ENCODE data around the gene CCL1.

Gene CCL1

DNA sequence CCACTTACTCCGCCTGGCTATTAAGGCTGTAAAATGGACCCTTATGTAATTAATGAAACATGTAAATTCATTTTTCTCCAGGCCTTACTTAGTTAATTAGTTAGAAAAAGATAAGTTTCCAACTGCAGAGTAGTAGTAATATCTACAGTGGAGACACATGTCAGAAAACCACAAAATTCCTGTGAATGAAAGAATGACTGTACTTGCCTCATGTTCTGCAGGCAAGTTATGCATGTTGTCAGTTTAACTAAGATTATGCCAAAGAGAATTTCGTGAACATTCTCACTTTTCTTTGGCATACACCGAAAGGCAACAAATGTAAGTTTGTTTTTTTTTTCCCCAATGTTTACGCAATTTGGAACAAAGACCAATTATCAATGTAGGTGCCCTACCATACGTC is 16.8 kb upstream of the CCL1 start:
- no peaks in the 10 kb centered on the region for H3K36me3 ChIP-seq (ENCODE audit: control insufficient read depth, insufficient read depth, low read length)
- H3K4me3 ChIP-seq (ENCODE audit: low read depth, low read length): no peak overlapping the region
- H3K9ac ChIP-seq (ENCODE audit: low read depth, low read length): no peak overlapping the region
- no peaks in the 10 kb centered on the region for H3K4me1 ChIP-seq (ENCODE audit: control insufficient read depth, insufficient read depth, low read length)
- H3K27me3 ChIP-seq (ENCODE audit: control insufficient read depth, insufficient read depth, low read length): no peaks in the 10 kb centered on the region
- H3K9me3 ChIP-seq (ENCODE audit: control insufficient read depth, insufficient read depth, low read length): no peaks in the 10 kb centered on the region

DNA sequence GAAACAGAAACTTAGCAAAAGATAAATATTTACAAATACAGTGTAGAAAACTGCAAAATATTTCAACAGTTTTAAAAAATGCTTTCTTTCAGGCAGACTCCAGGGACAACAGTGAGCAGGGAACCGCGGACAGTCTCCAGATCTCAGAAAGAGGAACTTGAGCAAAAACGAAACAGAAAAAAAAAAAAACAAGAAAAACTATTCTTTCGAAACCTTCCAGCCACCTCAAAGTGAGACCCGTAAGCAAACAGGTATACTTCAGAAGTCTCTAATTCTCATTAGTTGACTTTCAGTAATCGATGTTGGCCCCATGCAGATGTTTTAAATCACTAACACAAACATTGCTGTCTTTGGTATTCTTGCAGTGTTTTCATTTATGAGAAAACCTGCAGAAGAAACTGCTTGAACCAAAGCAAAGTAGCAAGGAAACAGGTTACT is 15.7 kb upstream of the CCL1 start:
- Histone ChIP-seq H3K4me1 (ENCODE audit: control insufficient read depth, insufficient read depth, low read length) (no peaks in the 10 kb centered on the region), H3K36me3 (ENCODE audit: control insufficient read depth, insufficient read depth, low read length) (no peaks in the 10 kb centered on the region), H3K27me3 (ENCODE audit: control insufficient read depth, insufficient read depth, low read length) (no peaks in the 10 kb centered on the region), H3K9me3 (ENCODE audit: control insufficient read depth, insufficient read depth, low read length) (no peaks in the 10 kb centered on the region), H3K9ac (ENCODE audit: low read depth, low read length) (no peak overlapping the region), H3K4me3 (ENCODE audit: low read depth, low read length) (no peak overlapping the region)

DNA sequence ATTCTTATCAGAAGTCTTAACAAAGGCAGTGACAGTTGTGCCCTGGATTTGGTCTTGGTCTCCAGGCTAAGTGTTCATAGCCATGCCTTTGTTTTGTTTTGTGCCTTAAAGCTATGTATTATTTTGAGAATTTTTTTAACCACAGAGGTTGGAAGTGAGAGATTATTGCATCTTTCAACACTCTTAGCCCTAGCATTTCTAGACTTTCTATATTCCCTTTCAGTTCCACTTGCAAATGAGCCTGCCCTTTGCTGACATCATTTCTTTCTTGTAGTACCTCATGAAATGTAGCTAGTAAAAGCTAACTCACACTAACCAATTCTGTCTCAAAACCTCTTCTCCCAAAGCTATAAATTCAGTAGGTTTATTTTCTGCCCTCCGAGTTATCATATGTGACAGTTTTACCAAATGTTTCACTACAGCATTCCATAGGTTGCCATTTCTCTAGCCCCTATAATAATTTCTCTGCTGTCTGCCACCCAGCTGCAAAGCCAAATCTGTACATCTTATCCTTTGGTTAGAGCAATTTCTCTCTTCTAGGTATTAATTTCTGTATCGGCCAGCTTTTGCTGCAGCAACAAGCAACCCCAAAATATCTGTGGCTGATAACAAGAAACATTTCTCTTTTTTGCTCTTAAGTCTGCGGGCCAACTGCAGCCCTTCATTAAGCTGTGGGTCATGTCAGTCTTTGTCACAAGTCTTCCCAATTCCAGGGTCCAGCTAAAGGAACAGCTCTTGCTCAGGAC is 14.2 kb upstream of the CCL1 start:
- Histone ChIP-seq H3K9ac (ENCODE audit: low read depth, low read length) (no peak overlapping the region), H3K36me3 (ENCODE audit: control insufficient read depth, insufficient read depth, low read length) (no peaks in the 10 kb centered on the region)

DNA sequence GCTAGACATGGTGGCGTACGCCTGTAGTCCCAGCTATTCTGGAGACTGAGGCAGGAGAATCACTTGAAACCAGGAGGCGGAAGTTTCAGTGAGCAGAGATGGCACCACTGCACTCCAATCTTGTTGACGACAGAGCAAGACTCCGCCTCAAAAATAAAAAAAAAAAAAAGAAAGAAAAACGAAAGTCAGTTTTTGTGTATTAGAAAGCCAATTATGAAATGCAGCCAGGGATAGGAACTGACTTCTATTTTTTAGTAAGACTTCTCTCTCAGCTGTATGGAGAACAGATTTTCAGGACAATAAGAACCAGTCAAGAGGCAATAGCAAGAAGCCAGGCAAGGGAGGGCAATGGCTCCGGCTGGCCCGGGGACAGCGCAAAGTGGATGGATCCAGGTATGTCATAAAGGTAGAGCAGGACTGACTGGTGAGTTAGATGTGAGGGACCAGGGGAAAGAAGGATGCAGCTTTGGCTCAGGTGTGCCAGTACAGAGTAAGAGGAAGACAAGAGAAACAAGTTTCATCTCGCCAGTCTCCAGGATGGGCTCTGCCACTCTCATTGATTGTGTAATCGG is 12.5 kb upstream of the CCL1 start:
- Histone ChIP-seq H3K4me1 (ENCODE audit: control insufficient read depth, insufficient read depth, low read length) (no peaks in the 10 kb centered on the region), H3K9ac (ENCODE audit: low read depth, low read length) (no peak overlapping the region), H3K27me3 (ENCODE audit: control insufficient read depth, insufficient read depth, low read length) (no peaks in the 10 kb centered on the region), H3K9me3 (ENCODE audit: control insufficient read depth, insufficient read depth, low read length) (no peaks in the 10 kb centered on the region), H3K36me3 (ENCODE audit: control insufficient read depth, insufficient read depth, low read length) (no peaks in the 10 kb centered on the region), H3K4me3 (ENCODE audit: low read depth, low read length) (no peak overlapping the region)

More for the DNA sequence above, 14.2 kb upstream of the CCL1 start:
- Histone ChIP-seq H3K27me3 (ENCODE audit: control insufficient read depth, insufficient read depth, low read length) (no peaks in the 10 kb centered on the region), H3K4me3 (ENCODE audit: low read depth, low read length) (no peak overlapping the region), H3K9me3 (ENCODE audit: control insufficient read depth, insufficient read depth, low read length) (no peaks in the 10 kb centered on the region), H3K4me1 (ENCODE audit: control insufficient read depth, insufficient read depth, low read length) (no peaks in the 10 kb centered on the region)

DNA sequence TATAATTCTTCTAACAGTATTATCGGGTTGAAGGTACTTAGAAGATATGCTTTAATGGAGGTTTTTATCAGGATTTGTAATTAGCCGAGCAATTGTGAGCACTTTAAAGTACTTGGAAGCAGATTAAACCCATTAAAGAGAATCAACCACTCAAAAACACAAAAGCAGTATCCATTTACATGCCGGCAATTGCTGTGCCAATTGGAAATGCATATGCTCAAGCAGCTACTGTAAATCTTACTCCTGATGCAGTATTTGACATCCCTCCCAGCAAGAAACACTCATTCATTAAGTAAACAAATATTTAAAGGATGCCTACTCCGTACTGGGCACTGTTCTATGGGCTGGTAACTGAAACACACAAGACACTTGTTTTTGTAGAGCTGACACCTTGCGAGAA is 11.4 kb upstream of the CCL1 start:
- H3K9ac ChIP-seq (ENCODE audit: low read depth, low read length): no peak overlapping the region
- H3K4me1 ChIP-seq (ENCODE audit: control insufficient read depth, insufficient read depth, low read length): no peaks in the 10 kb centered on the region
- H3K27me3 ChIP-seq (ENCODE audit: control insufficient read depth, insufficient read depth, low read length): no peaks in the 10 kb centered on the region
- H3K9me3 ChIP-seq (ENCODE audit: control insufficient read depth, insufficient read depth, low read length): no peaks in the 10 kb centered on the region
- H3K4me3 ChIP-seq (ENCODE audit: low read depth, low read length): no peak overlapping the region
- H3K36me3 ChIP-seq (ENCODE audit: control insufficient read depth, insufficient read depth, low read length): no peaks in the 10 kb centered on the region

DNA sequence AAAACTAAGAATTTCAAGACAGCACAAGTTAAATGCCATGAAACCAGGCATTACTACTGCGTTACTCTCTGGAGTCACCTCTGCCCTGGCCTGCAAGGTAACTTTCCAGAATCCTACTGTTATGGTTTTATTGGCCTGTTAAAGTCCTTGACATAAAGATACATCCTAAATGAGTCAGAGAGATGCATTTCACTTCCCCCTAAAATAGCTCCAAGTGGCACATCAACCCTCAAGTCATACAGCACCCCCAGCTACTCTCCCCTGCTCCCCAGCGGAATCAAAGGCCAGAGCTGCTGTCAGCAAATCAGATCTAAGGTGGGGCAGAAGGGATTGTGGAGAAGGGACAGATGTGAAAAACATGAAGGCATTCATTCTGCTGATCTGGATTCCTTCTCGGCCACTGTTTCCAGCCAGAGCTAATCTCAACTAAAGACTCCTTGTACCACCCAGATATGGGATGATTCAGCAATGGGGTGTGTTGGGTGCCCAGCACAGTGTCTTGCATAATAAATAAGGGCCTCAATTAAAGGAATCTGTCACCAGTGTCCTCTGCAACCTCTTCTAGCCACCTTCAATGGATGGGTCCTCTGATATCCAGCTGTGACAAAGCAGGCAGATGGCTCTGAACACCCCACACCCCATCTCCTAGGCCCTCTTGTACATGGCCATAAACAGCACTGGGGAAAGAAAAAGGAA is 8.5 kb upstream of the CCL1 start:
- Histone ChIP-seq H3K4me1 (ENCODE audit: control insufficient read depth, insufficient read depth, low read length) (no peaks in the 10 kb centered on the region), H3K9ac (ENCODE audit: low read depth, low read length) (no peak overlapping the region), H3K9me3 (ENCODE audit: control insufficient read depth, insufficient read depth, low read length) (no peaks in the 10 kb centered on the region)

DNA sequence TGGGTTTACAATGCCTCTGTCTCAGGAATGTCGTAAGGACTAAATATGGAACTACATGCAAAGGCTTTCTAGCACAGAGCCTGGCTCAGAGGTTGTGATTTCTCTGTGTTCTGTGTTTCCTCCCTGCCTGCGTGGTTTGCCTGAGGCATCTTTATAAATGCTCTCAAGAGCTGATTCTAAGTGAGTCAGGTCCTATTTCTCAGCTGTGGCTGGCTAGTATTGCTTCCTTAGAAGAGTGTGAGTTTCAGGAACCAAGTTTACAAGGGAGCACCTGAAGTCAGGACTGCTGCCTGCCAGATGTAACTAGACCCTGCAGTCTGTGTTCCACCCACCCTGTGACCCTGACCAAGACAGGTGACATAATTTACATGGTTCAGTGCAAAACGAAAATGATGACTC is 8.0 kb upstream of the CCL1 start:
- Histone ChIP-seq H3K4me3 (ENCODE audit: low read depth, low read length) (no peak overlapping the region), H3K4me1 (ENCODE audit: control insufficient read depth, insufficient read depth, low read length) (no peaks in the 10 kb centered on the region), H3K9ac (ENCODE audit: low read depth, low read length) (no peak overlapping the region), H3K36me3 (ENCODE audit: control insufficient read depth, insufficient read depth, low read length) (no peaks in the 10 kb centered on the region), H3K27me3 (ENCODE audit: control insufficient read depth, insufficient read depth, low read length) (no peaks in the 10 kb centered on the region), H3K9me3 (ENCODE audit: control insufficient read depth, insufficient read depth, low read length) (no peaks in the 10 kb centered on the region)

More for the DNA sequence above, 8.5 kb upstream of the CCL1 start:
- Histone ChIP-seq H3K36me3 (ENCODE audit: control insufficient read depth, insufficient read depth, low read length) (no peaks in the 10 kb centered on the region), H3K27me3 (ENCODE audit: control insufficient read depth, insufficient read depth, low read length) (no peaks in the 10 kb centered on the region), H3K4me3 (ENCODE audit: low read depth, low read length) (no peak overlapping the region)

DNA sequence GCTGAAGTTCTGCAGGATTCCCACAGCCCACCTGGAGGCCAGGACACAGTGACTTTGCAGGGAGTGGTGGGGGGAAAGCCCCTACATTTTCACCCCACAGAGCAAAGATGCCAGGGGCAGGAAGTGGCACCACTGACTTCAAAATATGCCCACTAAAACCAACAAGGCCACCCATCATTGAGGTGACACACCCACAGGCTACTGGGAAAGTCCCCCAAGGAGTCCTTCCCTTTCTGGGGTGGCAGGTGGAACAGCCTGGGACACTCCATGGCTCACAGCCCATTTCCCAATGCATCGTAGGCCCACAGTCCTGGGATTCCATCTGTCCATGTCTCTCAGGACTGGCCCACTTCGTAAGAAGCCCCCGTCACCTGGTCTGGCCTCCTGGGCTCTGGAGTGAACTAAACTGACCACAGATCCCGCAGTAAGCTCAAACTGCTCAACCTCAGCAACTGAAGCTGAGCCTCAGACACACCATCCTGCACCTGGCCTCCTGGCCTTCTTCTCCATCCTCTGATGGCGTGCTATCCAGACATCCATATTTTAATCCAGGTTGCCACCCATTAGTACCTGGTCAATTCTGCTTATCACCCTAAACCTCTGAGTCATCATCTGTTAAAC is 7.5 kb upstream of the CCL1 start:
- Histone ChIP-seq H3K9ac (ENCODE audit: low read depth, low read length) (no peak overlapping the region), H3K4me1 (ENCODE audit: control insufficient read depth, insufficient read depth, low read length) (no peaks in the 10 kb centered on the region), H3K4me3 (ENCODE audit: low read depth, low read length) (no peak overlapping the region), H3K27me3 (ENCODE audit: control insufficient read depth, insufficient read depth, low read length) (no peaks in the 10 kb centered on the region), H3K9me3 (ENCODE audit: control insufficient read depth, insufficient read depth, low read length) (no peaks in the 10 kb centered on the region), H3K36me3 (ENCODE audit: control insufficient read depth, insufficient read depth, low read length) (no peaks in the 10 kb centered on the region)

DNA sequence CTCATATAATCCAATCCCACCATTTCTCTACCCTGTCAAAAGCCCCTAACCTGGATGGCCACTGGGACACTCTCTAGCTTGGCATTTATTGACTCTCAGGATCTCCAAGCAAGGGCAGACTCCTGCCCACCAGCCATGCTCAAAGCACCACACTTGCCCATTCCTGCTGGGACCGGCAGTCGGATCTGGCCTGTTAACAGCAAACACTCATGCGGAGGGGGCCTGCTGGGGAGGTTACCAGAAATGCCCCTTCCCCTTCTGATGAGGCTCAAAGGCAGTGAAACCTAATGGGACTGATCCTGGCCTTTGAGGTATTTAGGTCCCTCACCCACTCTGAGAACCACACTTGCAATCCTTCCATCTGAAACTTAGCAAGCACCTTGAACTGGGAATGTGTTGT is 6.5 kb upstream of the CCL1 start:
- H3K9me3 ChIP-seq (ENCODE audit: control insufficient read depth, insufficient read depth, low read length): no peaks in the 10 kb centered on the region
- H3K27me3 ChIP-seq (ENCODE audit: control insufficient read depth, insufficient read depth, low read length): no peaks in the 10 kb centered on the region
- no peak overlapping the region for H3K9ac ChIP-seq (ENCODE audit: low read depth, low read length)
- no peaks in the 10 kb centered on the region for H3K36me3 ChIP-seq (ENCODE audit: control insufficient read depth, insufficient read depth, low read length)
- H3K4me3 ChIP-seq (ENCODE audit: low read depth, low read length): no peak overlapping the region
- no peaks in the 10 kb centered on the region for H3K4me1 ChIP-seq (ENCODE audit: control insufficient read depth, insufficient read depth, low read length)

DNA sequence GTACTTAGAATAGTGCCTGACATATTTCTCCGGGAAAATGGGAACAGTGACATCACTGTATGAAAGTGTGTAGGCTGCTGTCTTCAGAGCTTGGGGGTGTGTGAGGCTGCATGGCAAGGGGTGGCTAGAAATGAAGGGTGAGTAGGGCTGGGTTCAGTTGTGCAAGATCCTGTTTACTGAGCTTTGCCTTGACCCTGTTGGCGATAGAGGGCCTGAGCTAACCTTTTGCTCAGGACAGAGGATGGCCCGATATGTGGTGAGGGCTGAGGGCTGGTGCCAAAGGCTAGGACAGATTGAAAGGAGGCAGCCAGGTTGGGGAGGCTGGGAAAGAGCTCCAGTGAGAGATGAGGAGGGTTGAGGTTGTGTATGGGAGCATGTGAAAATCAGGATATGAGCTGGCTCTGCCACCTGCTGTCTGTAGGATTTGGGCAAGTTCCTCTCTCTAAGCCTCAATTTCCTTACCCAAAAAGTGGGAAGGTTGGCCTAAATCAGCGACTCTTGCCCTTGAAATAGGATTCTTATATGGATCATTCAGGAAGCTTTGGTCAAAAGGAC is 6.0 kb upstream of the CCL1 start:
- Histone ChIP-seq H3K36me3 (ENCODE audit: control insufficient read depth, insufficient read depth, low read length) (no peaks in the 10 kb centered on the region), H3K27me3 (ENCODE audit: control insufficient read depth, insufficient read depth, low read length) (no peaks in the 10 kb centered on the region), H3K4me1 (ENCODE audit: control insufficient read depth, insufficient read depth, low read length) (no peaks in the 10 kb centered on the region), H3K9me3 (ENCODE audit: control insufficient read depth, insufficient read depth, low read length) (no peaks in the 10 kb centered on the region), H3K4me3 (ENCODE audit: low read depth, low read length) (no peak overlapping the region), H3K9ac (ENCODE audit: low read depth, low read length) (no peak overlapping the region)

DNA sequence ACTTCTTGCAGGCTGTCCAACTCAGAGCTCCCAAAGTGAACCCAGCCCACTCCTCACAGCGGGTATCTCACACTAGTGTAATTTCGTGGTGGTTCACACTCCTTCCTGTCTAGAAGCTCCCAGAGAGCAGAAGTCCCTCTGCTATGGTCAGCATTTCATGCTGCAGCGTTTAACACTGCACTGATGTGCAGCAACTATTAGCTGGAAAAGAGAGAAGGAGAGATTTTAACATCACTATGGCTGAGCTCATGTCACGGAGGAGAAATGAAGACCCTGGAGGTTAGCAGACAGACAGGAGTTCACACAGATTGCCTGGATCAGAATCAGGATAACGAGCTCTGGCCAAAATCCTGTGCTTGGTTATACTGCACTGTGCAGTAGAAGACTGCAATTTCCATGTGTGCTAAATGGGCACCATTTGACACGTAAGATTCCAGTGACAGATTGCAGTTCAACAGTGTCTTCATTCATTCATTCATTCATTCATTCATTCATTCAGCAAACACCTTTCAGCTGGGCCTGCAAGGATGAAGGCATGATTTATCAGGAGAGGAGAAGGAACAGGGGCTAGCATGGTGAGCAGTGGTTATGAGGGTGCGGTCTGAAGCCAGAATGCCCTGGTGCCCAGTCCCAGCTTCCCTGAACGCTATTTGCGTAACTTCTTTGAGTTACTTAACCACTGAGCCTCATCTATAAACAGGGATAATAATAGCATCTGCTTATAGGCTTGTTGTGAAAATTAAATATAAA is 5.3 kb upstream of the CCL1 start:
- no peak overlapping the region for H3K9ac ChIP-seq (ENCODE audit: low read depth, low read length)

More for the DNA sequence above, 5.3 kb upstream of the CCL1 start:
- Histone ChIP-seq H3K4me3 (ENCODE audit: low read depth, low read length) (no peak overlapping the region), H3K36me3 (ENCODE audit: control insufficient read depth, insufficient read depth, low read length) (no peaks in the 10 kb centered on the region), H3K9me3 (ENCODE audit: control insufficient read depth, insufficient read depth, low read length) (no peaks in the 10 kb centered on the region), H3K4me1 (ENCODE audit: control insufficient read depth, insufficient read depth, low read length) (no peaks in the 10 kb centered on the region), H3K27me3 (ENCODE audit: control insufficient read depth, insufficient read depth, low read length) (no peaks in the 10 kb centered on the region)
